ENCODE results near the gene FSIP1. TPM values are rescaled to one million over a fixed set of nuclear protein-coding genes. Genes with fewer than 3 reads are reported as not detected.

The FSIP1 gene
- total RNA-seq, 4 donors from 2014 or later: 0.38 to 0.91 (median 0.57) TPM; not detected in 1

- H3K36me3 ChIP-seq: no peaks in the 10 kb centered on the region
- no peaks in the 10 kb centered on the region for H3K9me3 ChIP-seq
- H3K27me3 ChIP-seq: no peaks in the 10 kb centered on the region
- TF ChIP-seq POLR2A (IDR thresholded peaks at IDR 0.05): no peak
- TF ChIP-seq, protein P1, sequence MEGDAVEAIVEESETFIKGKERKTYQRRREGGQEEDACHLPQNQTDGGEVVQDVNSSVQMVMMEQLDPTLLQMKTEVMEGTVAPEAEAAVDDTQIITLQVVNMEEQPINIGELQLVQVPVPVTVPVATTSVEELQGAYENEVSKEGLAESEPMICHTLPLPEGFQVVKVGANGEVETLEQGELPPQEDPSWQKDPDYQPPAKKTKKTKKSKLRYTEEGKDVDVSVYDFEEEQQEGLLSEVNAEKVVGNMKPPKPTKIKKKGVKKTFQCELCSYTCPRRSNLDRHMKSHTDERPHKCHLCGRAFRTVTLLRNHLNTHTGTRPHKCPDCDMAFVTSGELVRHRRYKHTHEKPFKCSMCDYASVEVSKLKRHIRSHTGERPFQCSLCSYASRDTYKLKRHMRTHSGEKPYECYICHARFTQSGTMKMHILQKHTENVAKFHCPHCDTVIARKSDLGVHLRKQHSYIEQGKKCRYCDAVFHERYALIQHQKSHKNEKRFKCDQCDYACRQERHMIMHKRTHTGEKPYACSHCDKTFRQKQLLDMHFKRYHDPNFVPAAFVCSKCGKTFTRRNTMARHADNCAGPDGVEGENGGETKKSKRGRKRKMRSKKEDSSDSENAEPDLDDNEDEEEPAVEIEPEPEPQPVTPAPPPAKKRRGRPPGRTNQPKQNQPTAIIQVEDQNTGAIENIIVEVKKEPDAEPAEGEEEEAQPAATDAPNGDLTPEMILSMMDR (IDR thresholded peaks at IDR 0.05): no peak
- no peak overlapping the region for H3K27ac ChIP-seq
- intact Hi-C loops (cut with DNase I): no loop called here
- WGBS, 2 donors: 20 to 26% methylated on average over 2 of the region's 2 CpGs
- H3K4me1 ChIP-seq: peaks cover 0 to 5% (median 3%) of the 10 kb centered on the region in 3 donors
- DNase-seq: no peak
- no peak overlapping the region for H3K4me3 ChIP-seq
Measured at GRCh38 chr15:39748276-39748675, 34.4 kb downstream of the FSIP1 start.

DNA sequence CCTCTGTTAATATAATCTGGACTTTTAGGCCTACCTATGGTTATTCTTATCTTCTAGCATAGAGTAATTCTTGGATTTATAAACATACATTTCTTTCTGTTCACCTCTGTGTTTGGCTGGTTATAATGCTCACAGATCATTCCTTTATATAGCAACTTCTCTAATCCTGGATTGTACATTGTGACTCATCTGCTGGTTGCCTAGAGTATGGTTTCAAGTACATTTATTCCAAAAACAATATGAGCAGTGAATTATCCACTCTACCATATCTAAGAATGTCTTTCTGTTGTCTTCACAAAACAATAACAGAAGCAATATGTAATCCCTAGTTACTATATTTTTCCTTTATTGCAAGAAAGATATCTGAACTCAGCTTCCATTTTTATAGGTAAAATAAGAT lies 35.3 kb downstream of the FSIP1 start:
- intact Hi-C loops (cut with DNase I): no loop called here
- TF ChIP-seq POLR2A (IDR thresholded peaks at IDR 0.05): no peak
- TF ChIP-seq, protein P1 (IDR thresholded peaks at IDR 0.05): no peak
- Histone ChIP-seq H3K4me3 (no peak overlapping the region), H3K9me3 (no peaks in the 10 kb centered on the region), H3K27ac (no peak overlapping the region), H3K27me3 (no peaks in the 10 kb centered on the region), H3K36me3 (no peaks in the 10 kb centered on the region), H3K4me1 (peaks cover 0 to 5% (median 3%) of the 10 kb centered on the region in 3 donors)
- DNase-seq: no peak

DNA sequence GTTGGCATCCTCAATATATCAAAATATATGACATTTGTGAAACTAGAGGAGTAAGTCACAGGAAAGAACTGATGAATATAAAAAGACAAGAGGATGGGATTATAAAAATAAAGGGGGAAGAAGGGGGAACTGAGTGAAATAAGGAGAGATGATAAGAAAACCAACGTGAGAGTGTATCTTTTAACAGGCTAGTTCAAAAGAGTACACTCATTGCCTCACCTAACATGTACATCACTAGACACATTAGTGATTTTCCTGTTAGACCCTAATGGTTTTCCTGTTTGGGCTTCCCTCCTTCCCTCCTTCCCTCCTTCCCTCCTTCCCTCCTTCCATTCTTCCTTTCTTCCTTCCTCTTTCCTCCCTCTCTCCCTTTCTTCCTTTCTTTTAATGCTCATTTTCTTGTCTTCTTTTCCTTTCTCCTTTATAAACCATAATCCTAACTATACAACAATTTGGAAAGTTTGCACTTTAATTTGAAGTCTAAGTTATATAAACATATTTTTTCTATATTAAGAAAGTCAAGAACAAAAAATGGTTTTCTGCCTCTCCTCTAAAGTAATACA lies 35.8 kb downstream of the FSIP1 start:
- no peaks in the 10 kb centered on the region for H3K36me3 ChIP-seq

GRCh38 chr15:39746176-39746575 lies 36.5 kb downstream of the FSIP1 start:
- no peaks in the 10 kb centered on the region for H3K27me3 ChIP-seq
- intact Hi-C loops (cut with DNase I): no loop called here
- no peaks in the 10 kb centered on the region for H3K36me3 ChIP-seq
- TF ChIP-seq, protein P1 (IDR thresholded peaks at IDR 0.05): no peak
- no peak for TF ChIP-seq POLR2A (IDR thresholded peaks at IDR 0.05)
- 89 to 96% methylated on average over 2 of the region's 2 CpGs for WGBS, 2 donors
- DNase-seq: no peak
- no peaks in the 10 kb centered on the region for H3K9me3 ChIP-seq
- no peak overlapping the region for H3K27ac ChIP-seq
- peaks cover 0 to 5% (median 3%) of the 10 kb centered on the region in 3 donors for H3K4me1 ChIP-seq
- no peak overlapping the region for H3K4me3 ChIP-seq

More for the DNA sequence above, 35.8 kb downstream of the FSIP1 start:
- Histone ChIP-seq H3K27me3 (no peaks in the 10 kb centered on the region), H3K4me1 (peaks cover 0 to 5% (median 3%) of the 10 kb centered on the region in 3 donors), H3K27ac (no peak overlapping the region), H3K9me3 (no peaks in the 10 kb centered on the region), H3K4me3 (no peak overlapping the region)
- DNase-seq: no peak
- WGBS, 2 donors: 71 to 86% methylated on average over 1 of the region's 1 CpG
- TF ChIP-seq POLR2A (IDR thresholded peaks at IDR 0.05): no peak
- TF ChIP-seq, protein P1 (IDR thresholded peaks at IDR 0.05): no peak
- intact Hi-C loops (cut with DNase I): no loop called here

DNA sequence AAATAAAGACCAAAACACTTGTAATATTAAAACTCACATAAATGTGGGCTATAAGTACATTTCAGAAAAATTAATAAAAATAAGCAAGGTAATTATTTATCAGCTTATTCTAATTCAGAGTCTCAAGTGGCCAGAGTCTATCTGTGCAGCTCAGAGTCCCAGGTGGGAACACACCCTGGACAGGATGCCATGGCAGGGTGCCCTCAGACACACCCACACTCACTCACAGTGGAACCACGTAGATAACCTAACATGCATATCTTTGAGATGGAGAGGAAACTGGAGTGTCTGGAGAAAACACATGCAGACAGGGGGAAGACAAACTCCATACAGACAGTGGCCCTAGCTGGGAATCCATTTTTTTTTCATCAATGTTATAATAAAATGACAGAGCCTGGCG lies 37.2 kb downstream of the FSIP1 start:
- no peaks in the 10 kb centered on the region for H3K9me3 ChIP-seq
- no peak overlapping the region for H3K27ac ChIP-seq
- no peaks in the 10 kb centered on the region for H3K27me3 ChIP-seq
- 32 to 72% methylated on average over 2 of the region's 2 CpGs for WGBS, 2 donors
- no peaks in the 10 kb centered on the region for H3K36me3 ChIP-seq
- no peak for DNase-seq
- H3K4me1 ChIP-seq: peaks cover 0 to 5% (median 3%) of the 10 kb centered on the region in 3 donors
- H3K4me3 ChIP-seq: no peak overlapping the region
- no peak for TF ChIP-seq POLR2A (IDR thresholded peaks at IDR 0.05)
- TF ChIP-seq, protein P1 (IDR thresholded peaks at IDR 0.05): no peak
- intact Hi-C loops (cut with DNase I): no loop called here
